Mesendoderm (in vitro differentiated cells): ENCODE results near the gene XRCC2.

Experiments used
- DNase-seq: peaks from one replicate; pipeline ENCODE4 v3.0.0; 2013
- H2AK5ac ChIP-seq: 2 replicates; pipeline ENCODE4 v1.6.1; 2013; ENCODE audit warnings: low read length, inconsistent platforms
- H2BK120ac ChIP-seq: 2 replicates; pipeline ENCODE4 v1.6.1; 2013; ENCODE audit warnings: low read depth, mild to moderate bottlenecking, low read length, moderate library complexity, mixed read lengths
- H2BK15ac ChIP-seq: replicated peaks from 2 replicates; pipeline ENCODE4 v1.6.1; 2013; ENCODE audit warnings: low read depth, mild to moderate bottlenecking, moderate library complexity
- H2BK5ac ChIP-seq: 2 replicates; pipeline ENCODE4 v1.6.1; 2013; ENCODE audit warnings: low read length, inconsistent platforms
- H3K18ac ChIP-seq: 2 replicates; pipeline ENCODE4 v1.6.1; 2013; ENCODE audit warnings: mild to moderate bottlenecking, low read length, mixed read lengths
- H3K23ac ChIP-seq: one replicate; pipeline ENCODE4 v1.6.1; 2013; ENCODE audit warnings: low read length
- H3K27ac ChIP-seq: 2 replicates; pipeline ENCODE4 v1.5.1; 2013; ENCODE audit warnings: low read depth, mild to moderate bottlenecking, inconsistent platforms, low read length, moderate library complexity
- H3K27me3 ChIP-seq: 2 replicates; pipeline ENCODE4 v1.6.1; 2013; ENCODE audit warnings: low read length, control low read depth, mild to moderate bottlenecking, inconsistent platforms; ENCODE audit not compliant: insufficient read depth, poor library complexity
- H3K36me3 ChIP-seq: 2 replicates; pipeline ENCODE4 v1.6.1; 2013; ENCODE audit warnings: low read length, inconsistent platforms; ENCODE audit not compliant: control insufficient read depth, insufficient read depth
- H3K4ac ChIP-seq: one replicate; pipeline ENCODE4 v1.6.1; 2013; ENCODE audit warnings: low read depth, mild to moderate bottlenecking, low read length, moderate library complexity
- H3K4me1 ChIP-seq: 2 replicates; pipeline ENCODE4 v1.6.1; 2013; ENCODE audit warnings: low read depth, low read length, inconsistent platforms; ENCODE audit not compliant: control insufficient read depth
- H3K4me2 ChIP-seq: 2 replicates; pipeline ENCODE4 v1.6.1; 2013; ENCODE audit warnings: low read length
- H3K4me3 ChIP-seq: 2 replicates; pipeline ENCODE4 v1.5.1; 2013; ENCODE audit warnings: mild to moderate bottlenecking, low read length
- H3K56ac ChIP-seq: one replicate; pipeline ENCODE4 v1.6.1; 2013; ENCODE audit warnings: low read length
- H3K79me1 ChIP-seq: 2 replicates; pipeline ENCODE4 v1.6.1; 2013; ENCODE audit warnings: low read length, inconsistent platforms
- H3K79me2 ChIP-seq: 2 replicates; pipeline ENCODE4 v1.6.1; 2013; ENCODE audit warnings: mild to moderate bottlenecking, low read length; ENCODE audit not compliant: control insufficient read depth, insufficient read depth
- H3K9ac ChIP-seq: 2 replicates; pipeline ENCODE4 v1.6.1; 2013; ENCODE audit warnings: low read length, inconsistent platforms
- H4K5ac ChIP-seq: one replicate; pipeline ENCODE4 v1.6.1; 2013; ENCODE audit warnings: low read length
- H4K8ac ChIP-seq: one replicate; pipeline ENCODE4 v1.6.1; 2013; ENCODE audit warnings: low read depth, mild to moderate bottlenecking, control low read depth, low read length, moderate library complexity
- WGBS: extraction: QIAGEN DNeasy Blood & Tissue Kit; methylation state at CpG from one replicate; pipeline ENCODE4 v1.1.7; 2013; ENCODE audit warnings: low lambda C conversion rate, missing lambda C conversion rate; ENCODE audit not compliant: insufficient coverage; ENCODE audit errors: extremely low coverage; 5-methylcytosine and 5-hydroxymethylcytosine counted together

Gene XRCC2

DNA sequence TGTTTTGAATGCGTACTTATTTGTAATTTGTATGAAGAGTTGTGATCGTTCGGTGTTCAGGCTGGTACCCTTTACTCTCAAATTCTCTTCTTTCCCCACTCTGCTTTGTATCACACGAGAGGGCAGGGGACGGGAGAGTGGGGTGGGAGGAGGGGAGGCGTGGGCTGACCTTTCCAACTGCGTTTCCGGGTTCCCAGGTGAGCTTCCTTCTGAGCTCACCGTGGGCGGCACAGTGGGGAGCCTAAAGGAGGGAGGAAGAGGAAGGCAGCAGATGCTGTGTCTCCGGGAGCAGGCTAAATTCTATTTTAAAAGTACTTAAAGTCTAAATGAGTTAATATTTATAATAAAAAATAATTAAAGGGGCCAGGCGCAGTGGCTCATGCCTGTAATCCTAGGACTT, 7.4 kb upstream of the XRCC2 start:
- Histone ChIP-seq H2BK15ac (no peak overlapping the region), H3K4ac (no peak overlapping the region), H3K56ac (no peak overlapping the region), H3K23ac (no peak overlapping the region), H3K79me1 (no peaks in the 10 kb centered on the region), H4K8ac (no peak overlapping the region), H3K36me3 (no peaks in the 10 kb centered on the region), H3K27me3 (no peaks in the 10 kb centered on the region), H3K4me1 (no peaks in the 10 kb centered on the region), H2BK120ac (no peak overlapping the region), H3K79me2 (no peaks in the 10 kb centered on the region), H3K4me2 (no peak overlapping the region), H4K5ac (no peak overlapping the region), H2BK5ac (no peak overlapping the region), H3K18ac (no peak overlapping the region), H3K27ac (no peak overlapping the region), H3K4me3 (no peak overlapping the region), H3K9ac (no peak overlapping the region), H2AK5ac (no peak overlapping the region)
- no peak for DNase-seq
- WGBS = 100% methylated on average over 1 of the region's 12 CpGs

- WGBS = no CpG with 5 or more reads among the region's 11 CpGs
These were observed 2.1 kb upstream of the XRCC2 start for GRCh38 chr7:152677808-152678670.

DNA sequence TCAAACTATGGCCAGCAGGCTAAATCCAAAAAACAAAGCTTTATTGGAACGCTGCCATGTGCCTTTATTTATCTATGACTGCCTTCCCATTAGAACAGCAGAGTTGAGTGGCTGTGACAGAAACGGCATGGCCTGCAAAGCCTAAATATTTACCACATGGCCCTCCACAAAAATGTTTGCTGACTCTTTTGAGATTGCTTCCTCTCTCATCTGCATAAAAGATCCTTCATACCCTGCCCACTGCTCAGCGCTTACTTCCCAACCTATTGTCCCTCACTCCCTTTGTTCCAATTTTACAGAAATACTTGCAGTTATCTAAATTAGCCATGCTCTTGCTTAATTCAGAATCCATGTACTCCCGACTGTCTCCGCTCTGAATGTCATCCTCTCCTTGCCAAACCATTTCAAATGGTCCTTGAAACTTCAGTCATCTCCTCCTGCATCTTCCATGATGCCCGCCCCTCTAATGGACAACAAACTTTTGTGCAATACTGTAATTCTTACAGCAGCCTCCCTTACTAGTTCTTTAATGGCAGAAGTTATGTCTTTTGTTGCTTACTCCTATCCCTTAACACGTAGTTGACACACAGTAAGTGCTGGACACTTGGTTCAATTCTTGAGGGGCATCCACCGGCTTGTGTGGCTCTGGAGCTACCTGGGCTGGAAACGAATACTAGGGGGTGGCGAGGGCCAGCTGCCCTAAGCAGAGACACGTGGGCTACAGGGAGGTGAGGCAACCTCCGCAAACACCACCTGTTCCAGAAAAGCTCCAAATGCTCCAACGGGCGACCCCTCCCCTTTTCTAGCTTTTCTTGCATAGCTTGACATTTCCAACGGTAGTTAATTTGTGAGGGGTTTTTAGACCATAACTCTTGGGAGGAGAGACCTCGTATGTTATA, 832 bp downstream of the XRCC2 start:
- peak overlapping the region; percentile 95 for H3K23ac ChIP-seq
- no peak overlapping the region for H2BK5ac ChIP-seq
- H4K5ac ChIP-seq = no peak overlapping the region
- H3K36me3 ChIP-seq = no peaks in the 10 kb centered on the region
- peak overlapping the region; percentile 57 for H3K4ac ChIP-seq
- no CpG with 5 or more reads among the region's 16 CpGs for WGBS
- peak overlapping the region; percentile 65 for H3K18ac ChIP-seq
- H3K4me1 ChIP-seq = peaks cover 2% of the 10 kb centered on the region
- peaks cover 45% of the 10 kb centered on the region for H3K79me2 ChIP-seq
- H3K56ac ChIP-seq = peak overlapping the region; percentile 98
- H3K27ac ChIP-seq = no peak overlapping the region
- peak overlapping the region; percentile 97 for H3K9ac ChIP-seq
- H3K27me3 ChIP-seq = no peaks in the 10 kb centered on the region
- peak overlapping the region; percentile 36 for H3K4me3 ChIP-seq
- peak; percentile 58 for DNase-seq
- H2BK15ac ChIP-seq = no peak overlapping the region
- H4K8ac ChIP-seq = no peak overlapping the region
- H2BK120ac ChIP-seq = no peak overlapping the region
- H3K79me1 ChIP-seq = peaks cover 2% of the 10 kb centered on the region
- H2AK5ac ChIP-seq = no peak overlapping the region
- H3K4me2 ChIP-seq = peak overlapping the region; percentile 15

More at GRCh38 chr7:152677808-152678670, 2.1 kb upstream of the XRCC2 start:
- Histone ChIP-seq H2BK15ac (no peak overlapping the region), H4K8ac (no peak overlapping the region), H3K36me3 (no peaks in the 10 kb centered on the region), H3K9ac (no peak overlapping the region), H3K4me2 (no peak overlapping the region), H3K79me2 (peaks cover 24% of the 10 kb centered on the region), H3K18ac (no peak overlapping the region), H3K23ac (no peak overlapping the region), H2BK120ac (no peak overlapping the region), H3K27me3 (no peaks in the 10 kb centered on the region), H3K56ac (no peak overlapping the region), H2BK5ac (no peak overlapping the region), H3K27ac (no peak overlapping the region), H3K4ac (no peak overlapping the region), H2AK5ac (no peak overlapping the region), H3K79me1 (no peaks in the 10 kb centered on the region), H3K4me1 (peaks cover 2% of the 10 kb centered on the region), H4K5ac (no peak overlapping the region), H3K4me3 (no peak overlapping the region)
- no peak for DNase-seq

GRCh38 chr7:152673897-152674296, 2.0 kb downstream of the XRCC2 start:
- H3K36me3 ChIP-seq = no peaks in the 10 kb centered on the region

DNA sequence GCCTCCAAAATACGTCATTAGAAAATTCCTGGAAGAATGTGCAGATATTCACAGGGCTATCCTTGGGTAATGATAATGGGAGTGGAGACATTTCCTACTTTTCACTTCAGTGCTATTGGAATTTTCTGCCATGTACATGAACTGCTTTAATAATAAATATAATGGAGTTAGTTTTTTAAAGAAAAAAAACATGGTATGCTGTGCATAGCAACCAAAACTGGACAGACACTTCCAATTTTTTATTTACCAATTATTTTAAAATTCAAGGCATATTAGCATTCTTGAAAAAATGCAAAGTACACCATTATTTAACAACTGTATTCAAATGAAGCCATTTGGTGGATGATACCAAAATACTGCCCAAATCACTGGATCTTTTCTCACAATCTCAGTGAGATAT, 3.3 kb downstream of the XRCC2 start:
- Histone ChIP-seq H3K18ac (no peak overlapping the region), H3K27me3 (no peaks in the 10 kb centered on the region), H3K79me2 (peaks cover 61% of the 10 kb centered on the region), H3K4me2 (no peak overlapping the region), H3K27ac (no peak overlapping the region), H2BK15ac (no peak overlapping the region), H2AK5ac (no peak overlapping the region), H3K4me1 (peaks cover 2% of the 10 kb centered on the region), H3K4ac (no peak overlapping the region), H3K36me3 (peaks cover 2% of the 10 kb centered on the region), H2BK5ac (no peak overlapping the region), H3K56ac (no peak overlapping the region), H2BK120ac (no peak overlapping the region), H3K9ac (no peak overlapping the region), H3K4me3 (no peak overlapping the region), H4K5ac (no peak overlapping the region), H3K79me1 (peaks cover 2% of the 10 kb centered on the region), H4K8ac (no peak overlapping the region), H3K23ac (no peak overlapping the region)
- no peak for DNase-seq
- no CpG with 5 or more reads among the region's 1 CpG for WGBS

More at GRCh38 chr7:152673897-152674296, 2.0 kb downstream of the XRCC2 start:
- no peak for DNase-seq
- Histone ChIP-seq H3K79me1 (peaks cover 2% of the 10 kb centered on the region), H3K9ac (peak overlapping the region; percentile 29), H3K56ac (no peak overlapping the region), H3K79me2 (peaks cover 55% of the 10 kb centered on the region), H2BK15ac (no peak overlapping the region), H3K4me3 (no peak overlapping the region), H4K8ac (no peak overlapping the region), H2BK120ac (no peak overlapping the region), H2AK5ac (no peak overlapping the region), H3K27me3 (no peaks in the 10 kb centered on the region), H3K4me1 (peaks cover 2% of the 10 kb centered on the region), H3K27ac (no peak overlapping the region), H3K23ac (no peak overlapping the region), H3K4ac (no peak overlapping the region), H3K4me2 (peak overlapping the region; percentile 27), H3K18ac (no peak overlapping the region), H2BK5ac (no peak overlapping the region), H4K5ac (no peak overlapping the region)
- no CpG with 5 or more reads among the region's 2 CpGs for WGBS
